Progenitor cell of endocrine pancreas (in vitro differentiated cells): Measurements from ENCODE around the gene DAPK1. TPM values are rescaled to one million over a fixed set of nuclear protein-coding genes. Genes with fewer than 3 reads are reported as not detected.
A peak's percentile ranks its signal among the peaks of the same experiment; 100 is the strongest.

Source experiments
- DNase-seq: peaks from one replicate; pipeline ENCODE4 v3.0.0; 2021; ENCODE audit warnings: low spot score; ENCODE audit not compliant: unreplicated experiment
- H3K27ac Mint-ChIP-seq: 2 replicates; pipeline ENCODE4 v1.8.0; 2021; ENCODE audit warnings: mild to moderate bottlenecking, moderate library complexity, mixed read lengths
- H3K27me3 Mint-ChIP-seq: 2 replicates; pipeline ENCODE4 v1.8.0; 2021; ENCODE audit warnings: mixed read lengths
- H3K36me3 Mint-ChIP-seq: 2 replicates; pipeline ENCODE4 v1.8.0; 2022; ENCODE audit warnings: mixed read lengths; ENCODE audit not compliant: insufficient read depth
- H3K4me1 Mint-ChIP-seq: 2 replicates; pipeline ENCODE4 v1.8.0; 2021; ENCODE audit warnings: low read depth, mixed read lengths
- H3K4me3 Mint-ChIP-seq: 2 replicates; pipeline ENCODE4 v1.8.0; 2021; ENCODE audit warnings: low read depth, mild to moderate bottlenecking, moderate library complexity, mixed read lengths
- H3K9me3 Mint-ChIP-seq: 2 replicates; pipeline ENCODE4 v1.8.0; 2021; ENCODE audit warnings: low read depth, mixed read lengths
- total RNA-seq: library from RNA; stranded (reverse); gene quantifications from 2 replicates; pipeline ENCODE4 v1.2.1, GENCODE V29; 2021
- TF ChIP-seq, protein P1 (sequence below): fragments of 200-600 bp; sonication (generic); IDR thresholded peaks from one replicate; pipeline ENCODE4 v1.5.0; 2021; ENCODE audit warnings: antibody characterized with exemption, mild to moderate bottlenecking; ENCODE audit not compliant: unreplicated experiment

Gene DAPK1
- total RNA-seq, 1 donor from 2014 or later: 202 TPM

DNA sequence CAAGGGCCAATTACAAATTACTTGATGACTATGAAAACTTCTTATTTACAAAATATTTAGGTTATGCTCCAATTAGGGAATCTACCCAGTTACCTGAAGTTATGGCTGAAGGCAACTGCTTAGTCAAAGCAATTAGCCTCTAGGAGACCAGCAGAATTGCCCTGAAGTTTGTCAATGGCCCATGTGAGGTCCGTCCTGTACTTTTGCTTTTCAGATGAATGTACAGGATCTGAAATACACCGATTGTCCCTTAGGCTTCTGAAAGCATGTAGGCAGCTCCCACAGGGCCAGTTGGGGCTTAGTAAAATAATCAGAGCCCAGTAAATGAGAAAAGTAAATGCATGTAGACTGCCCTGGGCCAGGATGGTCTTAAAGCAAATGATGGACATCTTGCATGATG is 93.3 kb downstream of the DAPK1 start:
- DNase-seq: no peak
- peaks cover 47% of the 10 kb centered on the region for H3K4me1 Mint-ChIP-seq
- H3K4me3 Mint-ChIP-seq: no peak overlapping the region
- H3K27me3 Mint-ChIP-seq: no peaks in the 10 kb centered on the region
- TF ChIP-seq, protein P1, sequence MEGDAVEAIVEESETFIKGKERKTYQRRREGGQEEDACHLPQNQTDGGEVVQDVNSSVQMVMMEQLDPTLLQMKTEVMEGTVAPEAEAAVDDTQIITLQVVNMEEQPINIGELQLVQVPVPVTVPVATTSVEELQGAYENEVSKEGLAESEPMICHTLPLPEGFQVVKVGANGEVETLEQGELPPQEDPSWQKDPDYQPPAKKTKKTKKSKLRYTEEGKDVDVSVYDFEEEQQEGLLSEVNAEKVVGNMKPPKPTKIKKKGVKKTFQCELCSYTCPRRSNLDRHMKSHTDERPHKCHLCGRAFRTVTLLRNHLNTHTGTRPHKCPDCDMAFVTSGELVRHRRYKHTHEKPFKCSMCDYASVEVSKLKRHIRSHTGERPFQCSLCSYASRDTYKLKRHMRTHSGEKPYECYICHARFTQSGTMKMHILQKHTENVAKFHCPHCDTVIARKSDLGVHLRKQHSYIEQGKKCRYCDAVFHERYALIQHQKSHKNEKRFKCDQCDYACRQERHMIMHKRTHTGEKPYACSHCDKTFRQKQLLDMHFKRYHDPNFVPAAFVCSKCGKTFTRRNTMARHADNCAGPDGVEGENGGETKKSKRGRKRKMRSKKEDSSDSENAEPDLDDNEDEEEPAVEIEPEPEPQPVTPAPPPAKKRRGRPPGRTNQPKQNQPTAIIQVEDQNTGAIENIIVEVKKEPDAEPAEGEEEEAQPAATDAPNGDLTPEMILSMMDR: no peak
- H3K9me3 Mint-ChIP-seq: no peaks in the 10 kb centered on the region
- peaks cover 8% of the 10 kb centered on the region for H3K36me3 Mint-ChIP-seq
- no peak overlapping the region for H3K27ac Mint-ChIP-seq

DNA sequence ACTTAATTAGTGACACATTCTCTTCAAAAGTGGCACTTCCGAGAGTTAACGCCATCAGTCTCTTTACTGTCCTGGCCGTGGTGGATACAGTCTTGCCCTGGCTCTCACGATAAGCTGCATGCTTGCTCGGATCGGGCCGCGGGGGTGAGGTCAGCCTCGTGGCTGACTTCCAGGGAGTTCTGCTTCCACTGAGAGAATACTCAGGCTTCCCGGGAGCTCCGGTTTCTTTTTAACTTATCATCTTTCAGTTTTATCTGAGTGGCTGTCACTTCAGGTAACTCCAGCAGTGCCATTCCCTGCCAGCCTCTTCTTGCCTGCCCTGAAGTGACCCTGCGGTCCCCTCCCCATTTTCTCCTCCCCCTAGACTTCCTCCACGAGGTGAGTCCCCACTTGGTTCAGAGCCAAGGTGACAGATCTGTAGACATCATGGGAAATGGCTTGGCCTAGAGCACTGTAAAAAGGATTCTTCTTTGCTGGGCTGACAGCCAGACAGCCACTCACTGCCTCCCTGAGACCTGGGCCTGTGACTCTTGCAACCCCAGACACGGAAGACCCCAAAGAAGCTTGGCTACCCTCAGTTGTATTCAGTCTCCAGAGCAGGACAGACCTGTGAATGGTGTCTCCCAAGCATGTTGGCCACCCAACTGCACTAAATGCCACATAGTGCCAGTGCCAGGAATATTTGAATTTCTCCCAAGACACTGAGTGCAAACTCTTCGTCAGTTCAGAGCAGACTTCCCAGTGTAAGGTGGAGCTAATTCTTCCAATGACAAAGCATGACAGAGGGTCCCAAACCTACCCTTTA is 95.1 kb downstream of the DAPK1 start:
- peaks cover 10% of the 10 kb centered on the region for H3K36me3 Mint-ChIP-seq
- H3K27ac Mint-ChIP-seq: peak overlapping the region; percentile 68

DNA sequence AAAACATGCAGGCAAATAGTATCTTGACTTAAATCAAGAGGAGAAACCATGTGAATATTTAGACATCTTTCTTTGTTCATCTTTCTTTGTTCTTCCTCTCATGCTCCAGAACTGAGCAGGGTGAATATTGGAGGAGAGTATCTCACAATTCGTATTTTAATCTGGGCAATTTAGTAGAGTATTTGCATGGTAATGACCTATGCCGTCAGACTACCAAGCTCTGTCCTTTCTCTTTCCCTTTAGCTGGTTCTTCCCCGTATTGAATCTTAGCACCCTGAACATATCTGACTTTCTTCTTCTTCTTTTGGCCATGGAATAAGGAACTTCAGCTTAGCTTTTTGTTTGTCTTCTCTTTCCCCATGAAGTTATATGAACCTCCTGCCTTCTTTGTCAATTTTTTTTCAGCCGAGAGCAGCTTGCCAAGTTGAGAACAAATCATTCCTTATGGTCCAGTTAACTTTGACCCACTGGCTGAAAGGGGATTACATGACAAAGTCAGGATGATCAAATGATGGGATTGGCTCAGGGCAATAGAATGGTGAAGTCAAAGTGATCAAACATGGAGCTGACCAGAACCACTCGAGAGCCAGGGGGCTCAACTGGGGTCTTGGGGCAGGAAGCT is 95.8 kb downstream of the DAPK1 start:
- no peak overlapping the region for H3K27ac Mint-ChIP-seq
- H3K36me3 Mint-ChIP-seq: peaks cover 10% of the 10 kb centered on the region
- TF ChIP-seq, protein P1: no peak
- H3K4me3 Mint-ChIP-seq: no peak overlapping the region
- H3K4me1 Mint-ChIP-seq: peaks cover 44% of the 10 kb centered on the region
- H3K27me3 Mint-ChIP-seq: no peaks in the 10 kb centered on the region
- no peak for DNase-seq
- no peaks in the 10 kb centered on the region for H3K9me3 Mint-ChIP-seq

More for the DNA sequence above, 95.1 kb downstream of the DAPK1 start:
- no peak for DNase-seq
- no peaks in the 10 kb centered on the region for H3K9me3 Mint-ChIP-seq
- no peak overlapping the region for H3K4me3 Mint-ChIP-seq
- TF ChIP-seq, protein P1: no peak
- no peaks in the 10 kb centered on the region for H3K27me3 Mint-ChIP-seq
- H3K4me1 Mint-ChIP-seq: peaks cover 42% of the 10 kb centered on the region

DNA sequence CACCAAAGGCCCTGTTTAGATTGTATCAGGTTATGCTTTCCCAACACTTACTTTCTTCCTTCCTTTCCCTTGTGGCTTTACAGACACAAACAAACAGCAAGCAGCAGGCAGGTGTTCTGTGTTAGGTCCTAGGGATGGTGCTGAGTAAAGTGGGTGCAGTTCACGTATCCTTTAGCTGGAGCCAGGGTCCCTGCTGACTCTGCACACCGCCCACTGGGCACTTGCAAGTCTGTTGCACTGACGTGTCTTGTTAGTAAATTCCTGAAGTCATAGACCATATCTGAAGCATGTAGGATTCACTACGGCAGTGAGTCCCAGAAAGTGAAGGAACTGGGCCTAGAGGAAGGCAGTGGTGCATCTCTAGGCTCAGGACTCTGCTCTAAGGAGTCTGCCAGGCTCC is 96.5 kb downstream of the DAPK1 start:
- Mint-ChIP-seq H3K36me3 (peaks cover 10% of the 10 kb centered on the region), H3K27ac (peak overlapping the region; percentile 74), H3K4me1 (peaks cover 48% of the 10 kb centered on the region), H3K9me3 (no peaks in the 10 kb centered on the region), H3K4me3 (no peak overlapping the region), H3K27me3 (no peaks in the 10 kb centered on the region)
- DNase-seq: no peak
- TF ChIP-seq, protein P1: no peak

DNA sequence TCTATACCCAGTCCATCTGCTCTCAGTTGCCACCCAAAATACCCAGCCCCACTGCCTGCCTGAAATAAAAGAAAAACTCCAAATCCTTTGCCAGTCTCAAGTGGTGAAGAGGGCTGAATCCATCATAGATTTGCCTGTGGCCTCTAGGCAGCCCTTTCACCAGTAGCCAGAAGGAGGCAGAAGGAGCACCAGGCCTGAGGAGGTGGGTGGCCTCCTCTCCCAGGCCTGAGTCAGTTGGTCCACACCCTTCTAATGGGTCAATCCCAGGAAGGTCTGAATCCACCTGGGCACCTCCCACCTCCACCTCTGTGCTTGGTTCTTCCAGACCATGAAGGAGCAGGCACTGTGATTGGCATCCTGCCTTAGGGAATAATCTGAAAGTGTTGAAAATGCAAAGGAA is 97.0 kb downstream of the DAPK1 start:
- Mint-ChIP-seq H3K4me3 (no peak overlapping the region), H3K27ac (peak overlapping the region; percentile 74), H3K4me1 (peaks cover 50% of the 10 kb centered on the region), H3K9me3 (no peaks in the 10 kb centered on the region), H3K27me3 (no peaks in the 10 kb centered on the region), H3K36me3 (peaks cover 9% of the 10 kb centered on the region)
- DNase-seq: no peak
- TF ChIP-seq, protein P1: no peak
